ENCODE data around the gene FRMD3. TPM values are rescaled to one million over a fixed set of nuclear protein-coding genes. Genes with fewer than 3 reads are reported as not detected.
"Not testable (repeated sequence)": the region's sequence is repeated elsewhere in the genome, so short reads cannot be mapped to it uniquely, and the experiment has no call there.

FRMD3 gene
- total RNA-seq, 3 donors from 2014 or later, result 0.40 to 0.68 (median 0.43) TPM

DNA sequence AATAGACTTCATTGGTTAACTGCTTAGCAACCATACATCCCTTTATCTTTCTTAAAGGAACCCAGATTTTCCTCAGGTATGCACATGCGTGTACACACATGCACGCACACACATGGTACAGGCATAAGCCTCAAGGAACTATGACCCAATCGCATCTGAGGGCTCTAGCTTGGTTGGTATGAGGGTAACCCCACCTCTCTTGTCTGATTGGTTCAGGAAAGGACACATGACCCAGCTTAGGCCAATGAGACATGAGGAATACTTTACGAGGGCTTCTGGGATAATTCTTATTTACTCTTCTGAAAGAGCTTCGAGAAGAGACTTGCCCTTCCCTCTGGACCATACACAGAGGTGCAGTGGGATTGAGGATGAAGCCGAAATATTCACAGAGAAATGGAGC, 141.9 kb downstream of the FRMD3 start:
- Mint-ChIP-seq H3K9me3 (no peaks in the 10 kb centered on the region), H3K4me3 (no peak overlapping the region), H3K4me1 (ENCODE audit: low read depth) (no peaks in the 10 kb centered on the region), H3K36me3 (ENCODE audit: insufficient read depth) (peaks cover 3% of the 10 kb centered on the region), H3K27me3 (ENCODE audit: low read depth) (no peaks in the 10 kb centered on the region)
- ATAC-seq, result no peak
- DNase-seq, result no peak

- H3K4me1 Mint-ChIP-seq (ENCODE audit: low read depth), result no peaks in the 10 kb centered on the region
- ATAC-seq, result no peak
- no peak for DNase-seq
- H3K9me3 Mint-ChIP-seq, result no peaks in the 10 kb centered on the region
- peaks cover 2% of the 10 kb centered on the region for H3K36me3 Mint-ChIP-seq (ENCODE audit: insufficient read depth)
- H3K27me3 Mint-ChIP-seq (ENCODE audit: low read depth), result no peaks in the 10 kb centered on the region
- no peak overlapping the region for H3K4me3 Mint-ChIP-seq
Measured at GRCh38 chr9:83392228-83392627, 146.0 kb downstream of the FRMD3 start.

DNA sequence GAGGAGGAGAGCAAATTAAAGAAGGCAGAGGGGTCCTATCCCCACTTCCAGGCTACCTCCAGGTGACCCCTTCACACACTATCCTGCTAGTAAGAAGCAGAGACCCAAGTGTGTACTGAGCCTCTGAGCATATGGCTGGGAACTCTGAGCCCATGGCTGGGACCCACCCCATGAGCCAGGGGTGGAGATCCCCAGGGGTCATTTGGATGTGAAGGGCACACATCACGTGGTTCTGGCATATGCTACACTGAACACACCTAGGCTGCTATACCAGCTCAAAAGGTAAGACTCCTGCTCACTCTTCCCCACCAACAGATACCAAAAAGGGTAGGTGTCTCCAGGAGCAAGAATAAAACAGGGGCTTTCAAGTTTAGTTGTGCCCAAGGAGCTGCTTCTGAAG, 149.9 kb downstream of the FRMD3 start:
- Mint-ChIP-seq H3K9me3 (no peaks in the 10 kb centered on the region), H3K4me3 (no peak overlapping the region), H3K36me3 (ENCODE audit: insufficient read depth) (peaks cover 2% of the 10 kb centered on the region), H3K27me3 (ENCODE audit: low read depth) (no peaks in the 10 kb centered on the region), H3K4me1 (ENCODE audit: low read depth) (no peaks in the 10 kb centered on the region)
- DNase-seq, result no peak
- ATAC-seq, result no peak

- Mint-ChIP-seq H3K36me3 (ENCODE audit: insufficient read depth) (peaks cover 2% of the 10 kb centered on the region), H3K4me3 (no peak overlapping the region), H3K27me3 (ENCODE audit: low read depth) (no peaks in the 10 kb centered on the region), H3K4me1 (ENCODE audit: low read depth) (no peaks in the 10 kb centered on the region), H3K9me3 (no peaks in the 10 kb centered on the region)
- ATAC-seq (no peak), DNase-seq (no peak)
Measured at GRCh38 chr9:83387401-83388185, 150.6 kb downstream of the FRMD3 start.

- Mint-ChIP-seq H3K9me3 (no peaks in the 10 kb centered on the region), H3K4me1 (ENCODE audit: low read depth) (no peaks in the 10 kb centered on the region), H3K4me3 (no peak overlapping the region), H3K27me3 (ENCODE audit: low read depth) (no peaks in the 10 kb centered on the region), H3K36me3 (ENCODE audit: insufficient read depth) (peaks cover 2% of the 10 kb centered on the region)
- DNase-seq (no peak), ATAC-seq (no peak)
Measured at GRCh38 chr9:83385317-83385716, 152.9 kb downstream of the FRMD3 start.

GRCh38 chr9:83384214-83384613, 154.0 kb downstream of the FRMD3 start:
- ATAC-seq (no peak), DNase-seq (no peak)
- Mint-ChIP-seq H3K4me1 (ENCODE audit: low read depth) (no peaks in the 10 kb centered on the region), H3K36me3 (ENCODE audit: insufficient read depth) (peaks cover 2% of the 10 kb centered on the region), H3K4me3 (no peak overlapping the region), H3K9me3 (no peaks in the 10 kb centered on the region), H3K27me3 (ENCODE audit: low read depth) (no peaks in the 10 kb centered on the region)

- Mint-ChIP-seq H3K9me3 (no peaks in the 10 kb centered on the region), H3K36me3 (ENCODE audit: insufficient read depth) (peaks cover under 1% of the 10 kb centered on the region), H3K27me3 (ENCODE audit: low read depth) (no peaks in the 10 kb centered on the region), H3K4me1 (ENCODE audit: low read depth) (no peaks in the 10 kb centered on the region), H3K4me3 (no peak overlapping the region)
- no peak for DNase-seq
- no peak for ATAC-seq
Measured at GRCh38 chr9:83383034-83383433, 155.2 kb downstream of the FRMD3 start.

- no peaks in the 10 kb centered on the region for H3K36me3 Mint-ChIP-seq (ENCODE audit: insufficient read depth)
- H3K27me3 Mint-ChIP-seq (ENCODE audit: low read depth), result no peaks in the 10 kb centered on the region
- no peaks in the 10 kb centered on the region for H3K9me3 Mint-ChIP-seq
- DNase-seq, result no peak
- H3K4me1 Mint-ChIP-seq (ENCODE audit: low read depth), result no peaks in the 10 kb centered on the region
- H3K4me3 Mint-ChIP-seq, result no peak overlapping the region
- no peak for ATAC-seq
Measured at GRCh38 chr9:83382421-83382820, 155.8 kb downstream of the FRMD3 start.

- no peaks in the 10 kb centered on the region for H3K9me3 Mint-ChIP-seq
- H3K4me3 Mint-ChIP-seq, result no peak overlapping the region
- ATAC-seq, result no peak
- no peak for DNase-seq
- H3K4me1 Mint-ChIP-seq (ENCODE audit: low read depth), result no peaks in the 10 kb centered on the region
- no peaks in the 10 kb centered on the region for H3K36me3 Mint-ChIP-seq (ENCODE audit: insufficient read depth)
- no peaks in the 10 kb centered on the region for H3K27me3 Mint-ChIP-seq (ENCODE audit: low read depth)
Measured at GRCh38 chr9:83379045-83379444, 159.2 kb downstream of the FRMD3 start.

DNA sequence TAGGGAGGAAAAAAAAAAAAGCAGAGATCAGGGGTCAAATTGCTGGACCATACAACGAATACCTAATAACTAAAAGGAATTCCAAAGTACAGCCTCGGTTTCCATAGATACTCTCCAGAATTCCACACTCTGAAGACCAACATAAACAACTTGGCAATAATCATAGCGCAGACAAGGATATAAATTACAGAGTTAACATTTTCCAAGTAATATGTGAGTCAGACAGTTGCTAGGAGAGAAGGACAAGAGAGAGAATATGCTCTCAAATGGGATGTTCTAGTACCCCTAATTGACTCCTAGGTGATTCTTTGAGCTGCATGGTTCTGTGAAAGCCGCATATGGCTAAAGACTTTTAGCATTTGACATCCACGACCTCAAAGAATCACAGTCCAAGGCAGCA, 165.2 kb downstream of the FRMD3 start:
- Mint-ChIP-seq H3K4me3 (no peak overlapping the region), H3K27me3 (ENCODE audit: low read depth) (no peaks in the 10 kb centered on the region), H3K36me3 (ENCODE audit: insufficient read depth) (no peaks in the 10 kb centered on the region), H3K9me3 (no peaks in the 10 kb centered on the region), H3K4me1 (ENCODE audit: low read depth) (no peaks in the 10 kb centered on the region)
- ATAC-seq (no peak), DNase-seq (no peak)

- DNase-seq (no peak), ATAC-seq (no peak)
- H3K4me3 Mint-ChIP-seq, result no peak overlapping the region
- no peaks in the 10 kb centered on the region for H3K4me1 Mint-ChIP-seq (ENCODE audit: low read depth)
- H3K36me3 Mint-ChIP-seq (ENCODE audit: insufficient read depth), result no peaks in the 10 kb centered on the region
- H3K27me3 Mint-ChIP-seq (ENCODE audit: low read depth), result no peaks in the 10 kb centered on the region
- H3K9me3 Mint-ChIP-seq, result no peaks in the 10 kb centered on the region
Measured at GRCh38 chr9:83367326-83367725, 170.9 kb downstream of the FRMD3 start.

DNA sequence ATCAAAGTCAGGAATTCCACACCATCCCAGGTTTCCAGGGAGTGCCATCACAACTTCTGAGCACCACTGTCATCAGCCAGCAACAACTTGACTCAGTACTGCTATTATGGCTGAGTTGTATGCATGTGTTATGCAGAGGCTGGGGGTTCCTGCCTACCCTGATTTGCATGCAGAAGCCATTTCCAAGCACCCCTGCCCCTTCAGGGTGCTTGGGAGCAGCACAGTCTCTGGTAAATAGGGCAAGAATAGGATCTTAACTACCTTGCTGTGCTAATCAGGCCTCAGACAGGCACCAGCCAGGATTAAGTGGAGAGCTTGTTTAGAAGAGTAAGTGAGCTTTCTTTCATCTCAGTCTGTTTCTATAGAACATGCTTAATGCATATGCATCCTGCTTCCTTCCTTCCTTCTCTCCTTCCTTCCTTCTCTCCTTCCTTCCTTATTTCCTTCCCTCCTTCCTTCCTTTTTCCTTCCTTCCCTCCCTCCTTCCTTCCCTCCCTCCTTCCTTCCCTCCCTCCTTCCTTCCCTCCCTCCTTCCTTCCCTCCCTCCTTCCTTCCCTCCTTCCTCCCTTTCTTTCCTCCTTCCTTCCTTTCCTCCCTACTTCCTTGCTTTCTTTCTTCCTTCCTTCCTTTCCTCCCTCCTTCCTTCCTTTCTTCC, 175.7 kb downstream of the FRMD3 start:
- DNase-seq, result no peak
- peaks cover 11% of the 10 kb centered on the region for H3K9me3 Mint-ChIP-seq
- H3K4me3 Mint-ChIP-seq, result no peak overlapping the region
- H3K4me1 Mint-ChIP-seq (ENCODE audit: low read depth), result no peaks in the 10 kb centered on the region
- no peak for ATAC-seq
- H3K27me3 Mint-ChIP-seq (ENCODE audit: low read depth), result peaks cover 2% of the 10 kb centered on the region
- H3K36me3 Mint-ChIP-seq (ENCODE audit: insufficient read depth), result peaks cover 4% of the 10 kb centered on the region

DNA sequence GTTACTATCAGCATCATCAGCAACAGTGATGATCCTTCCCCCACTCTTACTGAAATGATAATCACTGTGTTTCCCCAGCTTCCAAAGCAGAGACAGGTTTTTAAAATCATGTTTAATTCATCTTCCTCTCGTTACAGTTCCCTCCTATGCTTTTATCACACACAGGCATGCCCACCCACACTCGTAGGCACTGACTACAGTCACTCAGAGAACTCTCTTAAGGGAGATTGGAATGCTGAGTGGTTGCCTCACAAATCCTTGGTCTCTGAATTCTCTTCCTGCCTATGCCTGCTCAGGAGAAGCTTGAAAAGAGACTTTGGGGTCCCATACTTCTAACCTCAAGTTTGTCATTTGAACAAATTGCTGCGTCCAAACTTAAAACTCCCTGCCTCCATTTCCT, 179.2 kb downstream of the FRMD3 start:
- Mint-ChIP-seq H3K4me1 (ENCODE audit: low read depth) (no peaks in the 10 kb centered on the region), H3K36me3 (ENCODE audit: insufficient read depth) (peaks cover 4% of the 10 kb centered on the region), H3K4me3 (no peak overlapping the region), H3K9me3 (peaks cover 11% of the 10 kb centered on the region), H3K27me3 (ENCODE audit: low read depth) (peaks cover 2% of the 10 kb centered on the region)
- ATAC-seq (no peak), DNase-seq (no peak)

DNA sequence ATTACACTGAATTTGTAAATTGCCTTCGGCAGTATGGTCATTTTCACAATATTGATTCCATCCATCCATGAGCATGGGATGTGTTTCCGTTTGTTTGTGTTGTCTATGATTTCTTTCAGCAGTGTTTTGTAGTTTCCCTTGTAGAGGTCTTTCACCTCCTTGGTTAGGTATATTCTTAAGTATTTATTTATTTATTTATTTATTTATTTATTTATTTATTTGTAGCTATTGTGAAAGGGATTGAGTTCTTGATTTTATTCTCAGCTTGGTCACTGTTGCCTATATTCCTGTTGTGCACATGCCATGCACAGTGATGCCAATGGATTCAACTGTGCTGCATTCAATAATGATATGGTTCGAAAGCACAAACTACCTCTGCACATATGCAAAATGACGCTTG, 179.7 kb downstream of the FRMD3 start:
- H3K9me3 Mint-ChIP-seq, result peaks cover 11% of the 10 kb centered on the region
- not testable (repeated sequence) for H3K36me3 Mint-ChIP-seq (ENCODE audit: insufficient read depth); H3K27me3 Mint-ChIP-seq (ENCODE audit: low read depth); ATAC-seq; H3K4me3 Mint-ChIP-seq; DNase-seq; H3K4me1 Mint-ChIP-seq (ENCODE audit: low read depth)

DNA sequence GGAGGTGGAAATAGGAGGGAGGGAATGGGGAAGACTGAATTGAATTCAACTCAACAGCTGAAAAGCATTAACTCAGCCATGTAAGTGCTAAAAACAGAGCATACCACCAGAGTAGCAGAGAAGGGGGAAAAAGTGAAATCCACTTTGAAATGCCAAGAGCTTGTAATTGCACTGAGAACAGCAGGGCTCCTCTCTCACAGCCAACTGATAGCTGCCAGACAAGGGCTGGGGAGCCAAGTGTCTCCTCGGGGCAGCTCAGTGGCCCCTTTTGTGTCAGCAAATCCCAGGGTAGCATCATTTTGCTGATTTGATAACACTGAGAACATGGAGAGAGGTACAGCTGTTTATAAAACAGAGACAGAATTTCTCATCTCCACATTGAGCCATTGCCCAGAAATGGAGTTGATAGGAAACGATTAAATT, 182.5 kb downstream of the FRMD3 start:
- Mint-ChIP-seq H3K36me3 (ENCODE audit: insufficient read depth) (peaks cover 4% of the 10 kb centered on the region), H3K4me1 (ENCODE audit: low read depth) (no peaks in the 10 kb centered on the region), H3K4me3 (no peak overlapping the region), H3K27me3 (ENCODE audit: low read depth) (peaks cover 2% of the 10 kb centered on the region), H3K9me3 (peaks cover 11% of the 10 kb centered on the region)
- ATAC-seq (no peak), DNase-seq (no peak)
